Adipocyte (in vitro differentiated cells): Measurements from ENCODE around the gene GALNS.
"Not testable (repeated sequence)": the region's sequence is repeated elsewhere in the genome, so short reads cannot be mapped to it uniquely, and the experiment has no call there.

Experiments used
- DNase-seq: peaks from one replicate; pipeline ENCODE4 v3.0.0-alpha.2; 2015; ENCODE audit warnings: low read depth
- H3K27me3 ChIP-seq: replicated peaks from 2 replicates; pipeline ENCODE4 v1.7.0; 2013; ENCODE audit warnings: mild to moderate bottlenecking, low read length, moderate library complexity; ENCODE audit not compliant: control insufficient read depth, insufficient read depth
- H3K36me3 ChIP-seq: 2 replicates; pipeline ENCODE4 v1.7.0; 2013; ENCODE audit warnings: low read length, mild to moderate bottlenecking, moderate library complexity; ENCODE audit not compliant: control insufficient read depth, insufficient read depth, severe bottlenecking
- H3K4me1 ChIP-seq: 2 replicates; pipeline ENCODE4 v1.7.0; 2013; ENCODE audit warnings: mild to moderate bottlenecking, low read length, moderate library complexity; ENCODE audit not compliant: control insufficient read depth, insufficient read depth
- H3K4me3 ChIP-seq: 2 replicates; pipeline ENCODE4 v1.7.0; 2013; ENCODE audit warnings: mild to moderate bottlenecking, low read length, moderate library complexity
- H3K9ac ChIP-seq: 2 replicates; pipeline ENCODE4 v1.7.0; 2013; ENCODE audit warnings: mild to moderate bottlenecking, low read length, moderate library complexity
- H3K9me3 ChIP-seq: 2 replicates; pipeline ENCODE4 v1.7.0; 2013; ENCODE audit warnings: mild to moderate bottlenecking, low read length, moderate library complexity; ENCODE audit not compliant: control insufficient read depth

GALNS gene

DNA sequence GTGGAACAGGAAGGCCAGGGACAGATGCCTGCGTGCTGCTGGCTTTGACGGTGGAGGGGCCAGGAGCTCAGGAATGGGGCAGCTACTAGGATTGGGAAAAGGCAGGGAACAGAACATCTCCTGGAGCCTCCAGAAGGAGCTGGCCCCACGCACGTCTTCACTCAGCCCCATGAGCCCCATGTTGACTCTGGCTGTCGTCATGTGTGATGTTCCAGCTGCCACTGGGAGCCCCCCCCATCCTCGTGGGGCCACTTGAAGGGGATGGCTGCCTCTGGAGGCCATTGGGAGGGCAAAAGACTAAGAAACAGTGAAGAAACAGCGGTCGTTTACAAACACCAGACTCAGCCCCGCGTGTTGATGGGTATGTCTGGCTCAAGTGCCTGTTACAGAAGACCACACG lies 26.5 kb downstream of the GALNS start:
- Histone ChIP-seq H3K36me3 (no peaks in the 10 kb centered on the region), H3K4me3 (no peak overlapping the region), H3K9ac (no peak overlapping the region), H3K27me3 (no peaks in the 10 kb centered on the region), H3K9me3 (no peaks in the 10 kb centered on the region), H3K4me1 (peaks cover 12% of the 10 kb centered on the region)
- no peak for DNase-seq

DNA sequence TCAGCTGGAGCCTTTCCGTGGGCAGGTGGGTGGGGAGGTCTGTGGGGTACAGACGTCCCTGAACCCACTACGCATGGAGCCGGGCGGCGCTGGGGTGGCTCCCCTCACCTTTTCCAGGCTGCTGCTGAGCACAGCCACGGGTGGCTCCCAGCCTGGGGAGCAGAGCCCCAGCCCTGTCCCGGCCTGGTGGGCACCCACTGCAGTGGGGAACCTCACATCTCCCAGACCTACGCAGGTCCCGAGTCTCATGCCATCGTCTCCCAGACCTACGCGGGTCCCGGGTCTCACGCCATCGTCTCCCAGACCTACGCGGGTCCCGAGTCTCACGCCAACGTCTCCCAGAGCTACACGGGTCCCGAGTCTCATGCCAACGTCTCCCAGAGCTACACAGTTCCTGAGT lies 28.0 kb downstream of the GALNS start:
- Histone ChIP-seq H3K27me3 (no peaks in the 10 kb centered on the region), H3K9ac (no peak overlapping the region), H3K9me3 (no peaks in the 10 kb centered on the region), H3K36me3 (peaks cover 4% of the 10 kb centered on the region), H3K4me3 (no peak overlapping the region), H3K4me1 (peaks cover 7% of the 10 kb centered on the region)
- no peak for DNase-seq

DNA sequence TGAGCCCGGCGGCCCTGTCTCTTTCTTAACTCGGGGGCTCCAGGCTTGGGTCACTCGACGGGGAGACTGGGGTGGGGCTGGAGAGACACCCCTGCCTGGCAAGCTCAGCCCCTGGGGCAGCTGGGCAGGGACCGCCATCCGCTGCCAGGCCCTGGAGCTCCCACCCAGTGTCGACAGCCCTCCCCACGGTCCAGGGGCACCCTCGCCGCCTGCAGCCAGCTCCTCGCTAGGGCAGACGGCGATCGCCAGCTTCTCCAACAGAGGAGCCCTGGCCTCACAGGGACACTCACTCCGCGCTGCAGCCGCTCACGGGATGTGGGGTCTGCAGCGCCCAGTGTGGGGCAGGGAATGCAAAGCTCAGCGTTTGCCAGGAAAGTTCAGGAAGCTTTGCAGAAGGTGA lies 29.0 kb downstream of the GALNS start:
- Histone ChIP-seq H3K4me1 (peaks cover 7% of the 10 kb centered on the region), H3K9ac (no peak overlapping the region), H3K9me3 (no peaks in the 10 kb centered on the region), H3K36me3 (peaks cover 4% of the 10 kb centered on the region), H3K4me3 (no peak overlapping the region), H3K27me3 (no peaks in the 10 kb centered on the region)
- DNase-seq, result no peak

DNA sequence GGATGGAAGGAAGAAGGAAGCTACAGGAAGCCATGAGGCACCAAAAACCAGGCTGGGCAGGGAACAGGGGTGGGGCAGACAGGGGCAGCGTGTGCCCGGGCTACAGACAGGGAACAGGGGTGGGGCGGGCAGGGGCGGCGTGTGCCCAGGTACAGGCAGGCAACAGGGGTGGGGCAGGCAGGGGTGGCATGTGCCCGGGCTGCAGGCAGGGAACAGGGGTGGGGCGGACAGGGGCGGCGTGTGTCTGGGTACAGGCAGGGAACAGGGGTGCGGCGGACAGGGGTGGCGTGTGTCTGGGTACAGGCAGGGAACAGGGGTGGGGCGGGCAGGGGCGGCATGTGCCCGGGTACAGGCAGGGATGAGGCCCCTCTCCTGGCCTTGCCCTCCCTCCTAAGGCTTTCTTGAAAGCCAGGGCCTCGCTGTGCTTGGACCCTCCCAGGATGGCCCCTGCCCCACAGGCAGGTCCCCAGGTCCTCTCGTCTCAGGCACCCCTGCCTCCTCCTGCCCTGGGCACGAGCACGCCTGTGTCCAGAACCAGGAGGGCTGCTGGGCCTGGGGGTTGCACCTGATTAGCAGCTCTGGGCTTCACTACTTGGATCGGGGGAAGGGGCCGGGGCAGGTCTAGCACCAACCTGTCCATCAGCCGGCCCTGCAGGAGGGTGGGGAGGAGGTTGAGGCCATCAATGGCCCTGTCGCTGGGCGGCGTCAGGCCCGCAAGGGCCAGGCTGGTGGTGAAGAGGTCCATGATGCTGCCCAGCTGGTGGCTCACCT lies 30.5 kb downstream of the GALNS start:
- H3K36me3 ChIP-seq, result peaks cover 12% of the 10 kb centered on the region
- H3K4me1 ChIP-seq, result no peaks in the 10 kb centered on the region
- H3K9me3 ChIP-seq, result no peaks in the 10 kb centered on the region
- no peak for DNase-seq
- no peak overlapping the region for H3K4me3 ChIP-seq
- no peak overlapping the region for H3K9ac ChIP-seq
- no peaks in the 10 kb centered on the region for H3K27me3 ChIP-seq

DNA sequence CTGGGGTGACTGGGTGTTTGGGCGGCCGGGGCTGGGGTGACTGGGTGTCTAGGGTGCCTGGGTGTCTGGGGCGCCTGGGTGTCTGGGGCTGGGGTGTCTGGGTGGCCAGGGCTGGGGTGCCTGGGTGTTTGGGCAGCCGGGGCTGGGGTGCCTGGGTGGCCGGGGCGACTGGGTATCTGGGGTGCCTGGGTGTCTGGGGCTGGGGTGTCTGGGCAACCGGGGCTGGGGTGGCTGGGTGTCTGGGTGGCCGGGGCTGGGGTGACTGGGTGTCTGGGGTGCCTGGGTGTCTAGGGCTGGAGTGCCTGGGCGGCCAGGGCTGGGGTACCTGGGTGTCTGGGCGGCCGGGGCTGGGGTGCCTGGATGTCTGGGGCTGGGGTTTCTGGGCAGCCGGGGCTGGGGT lies 31.6 kb downstream of the GALNS start:
- Histone ChIP-seq H3K4me3 (no peak overlapping the region), H3K36me3 (peaks cover 13% of the 10 kb centered on the region), H3K9ac (no peak overlapping the region), H3K27me3 (no peaks in the 10 kb centered on the region), H3K9me3 (no peaks in the 10 kb centered on the region), H3K4me1 (no peaks in the 10 kb centered on the region)
- DNase-seq, result no peak

DNA sequence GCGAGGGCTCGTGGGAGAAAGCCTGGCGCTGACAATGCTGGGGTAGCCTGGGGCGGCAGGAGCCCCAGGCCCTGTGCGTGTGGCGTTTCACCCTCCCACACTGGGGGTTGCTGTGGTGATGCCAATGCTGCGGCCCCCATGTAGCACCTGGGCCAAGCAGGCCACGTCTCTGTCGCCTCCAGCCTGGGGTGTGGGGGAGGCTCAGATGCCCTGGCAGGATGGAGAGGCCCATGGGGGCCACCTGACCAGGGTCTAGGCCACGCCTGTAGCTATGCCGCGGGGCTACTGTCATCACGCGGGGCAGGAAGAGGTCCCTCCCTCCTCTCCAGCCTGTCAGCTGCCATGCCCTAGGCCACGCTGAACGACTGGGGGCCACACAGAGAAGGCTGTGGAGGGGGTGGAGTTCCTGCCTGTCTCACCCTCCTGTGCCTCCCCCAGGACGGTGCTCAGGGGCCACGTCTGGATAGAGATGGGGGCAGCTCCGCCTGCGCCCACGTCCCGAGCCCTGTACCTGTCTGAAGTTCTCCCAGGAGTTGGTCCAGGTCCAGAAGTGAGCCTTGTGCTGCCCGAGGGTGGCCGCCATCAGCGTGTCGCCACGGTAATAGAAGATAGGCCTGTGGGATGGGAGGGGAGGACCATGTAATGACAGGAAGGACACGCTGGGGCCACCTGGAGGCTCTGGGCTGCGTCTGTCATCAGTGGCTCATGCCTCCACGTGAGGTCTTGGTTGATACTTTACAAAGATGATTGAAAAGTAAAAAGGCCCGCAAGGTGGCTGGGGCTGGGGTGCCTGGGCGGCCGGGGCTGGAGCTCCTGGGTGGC lies 32.3 kb downstream of the GALNS start:
- no peak overlapping the region for H3K9ac ChIP-seq
- no peaks in the 10 kb centered on the region for H3K4me1 ChIP-seq
- no peaks in the 10 kb centered on the region for H3K9me3 ChIP-seq
- no peak for DNase-seq
- H3K27me3 ChIP-seq, result no peaks in the 10 kb centered on the region
- peaks cover 13% of the 10 kb centered on the region for H3K36me3 ChIP-seq
- no peak overlapping the region for H3K4me3 ChIP-seq

DNA sequence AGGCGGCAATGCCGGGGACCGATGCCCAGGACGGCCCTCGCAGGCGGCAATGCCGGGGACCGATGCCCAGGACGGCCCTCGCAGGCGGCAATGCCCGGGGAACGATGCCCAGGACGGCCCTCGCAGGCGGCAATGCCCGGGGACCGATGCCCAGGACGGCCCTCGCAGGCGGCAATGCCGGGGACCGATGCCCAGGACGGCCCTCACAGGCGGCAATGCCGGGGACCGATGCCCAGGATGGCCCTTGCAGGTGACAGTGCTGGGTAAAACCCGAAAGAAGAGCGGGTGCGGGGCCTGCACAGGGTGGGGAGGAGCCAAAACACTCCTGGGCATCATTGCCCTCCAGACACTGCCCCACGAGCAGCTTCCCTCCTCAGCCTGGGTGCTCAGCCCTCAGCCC lies 33.1 kb downstream of the GALNS start:
- not testable (repeated sequence) for H3K4me1 ChIP-seq, DNase-seq, H3K9ac ChIP-seq, H3K27me3 ChIP-seq, H3K4me3 ChIP-seq, H3K9me3 ChIP-seq
- peaks cover 13% of the 10 kb centered on the region for H3K36me3 ChIP-seq

DNA sequence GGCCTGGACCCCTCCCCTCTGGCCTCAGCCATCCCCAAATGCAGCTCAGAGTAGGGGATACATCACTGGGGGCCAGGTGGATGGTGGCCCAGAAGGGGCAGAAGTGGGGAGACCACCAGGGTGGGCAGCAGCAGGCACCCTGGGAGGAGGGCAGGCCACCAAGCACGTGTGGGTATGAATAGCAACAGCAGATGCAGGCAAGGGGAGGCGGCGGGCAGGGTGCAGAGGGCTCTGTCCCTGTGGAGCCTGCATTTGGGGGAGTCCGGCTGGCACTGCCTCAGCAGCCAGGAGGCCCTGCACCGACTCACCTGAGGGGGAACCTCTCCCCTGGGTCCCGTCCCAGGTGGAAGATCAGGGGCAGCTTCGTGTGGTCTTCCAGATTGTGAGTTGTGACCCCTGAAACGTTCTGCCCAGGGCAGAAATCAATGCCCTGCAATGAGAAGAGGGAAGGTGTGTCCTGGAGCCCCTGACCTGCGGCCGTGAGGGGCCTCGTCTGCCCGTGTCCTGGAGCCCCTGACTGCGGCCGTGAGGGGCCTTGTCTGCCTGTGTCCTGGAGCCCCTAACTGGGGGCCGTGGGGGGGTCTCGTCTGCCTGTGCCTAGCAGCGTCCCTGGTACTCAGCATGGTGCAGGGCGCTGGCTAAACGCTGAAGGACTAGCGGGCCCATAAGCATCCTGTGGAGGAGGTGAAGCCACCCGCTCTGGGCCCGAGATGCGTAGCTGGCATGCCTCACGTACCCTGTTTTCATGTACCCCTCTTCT lies 34.3 kb downstream of the GALNS start:
- H3K36me3 ChIP-seq, result peaks cover 13% of the 10 kb centered on the region
- H3K4me3 ChIP-seq, result no peak overlapping the region
- H3K9me3 ChIP-seq, result no peaks in the 10 kb centered on the region
- no peaks in the 10 kb centered on the region for H3K27me3 ChIP-seq
- no peaks in the 10 kb centered on the region for H3K4me1 ChIP-seq
- no peak overlapping the region for H3K9ac ChIP-seq
- no peak for DNase-seq

DNA sequence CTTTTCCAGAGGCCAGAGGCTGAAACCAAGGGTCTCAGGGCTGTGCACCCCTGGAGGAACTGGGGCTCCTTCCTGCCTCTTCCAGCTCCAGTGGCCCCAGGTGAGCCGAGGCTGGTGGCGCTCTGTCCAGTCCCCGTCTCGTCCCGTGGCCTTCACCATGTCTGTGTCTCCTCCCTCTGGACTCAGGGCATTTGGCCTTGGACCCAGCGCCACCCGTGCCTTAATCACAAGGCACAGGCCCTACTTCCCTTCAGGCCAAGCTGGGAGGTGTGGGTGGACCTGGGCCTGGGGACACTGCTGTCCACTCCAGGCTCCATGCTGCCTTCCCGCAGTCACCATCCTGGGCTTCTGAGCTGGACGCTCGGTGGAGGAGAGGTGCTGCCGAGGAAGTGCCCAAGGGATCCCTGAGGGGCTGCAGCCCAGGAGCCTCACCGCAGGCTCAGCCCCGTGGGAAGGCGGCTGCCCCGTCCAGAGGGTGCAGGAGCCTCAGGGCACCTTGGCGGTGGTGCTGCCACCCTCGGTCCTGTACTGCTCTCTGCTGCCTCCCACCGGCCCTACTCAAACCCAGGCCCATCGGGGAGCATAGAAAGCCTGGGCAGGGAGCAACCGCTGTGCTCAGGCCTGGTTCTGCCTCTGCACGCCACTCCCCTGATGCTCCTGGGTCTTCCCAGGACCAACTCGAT lies 35.4 kb downstream of the GALNS start:
- no peak overlapping the region for H3K4me3 ChIP-seq
- no peaks in the 10 kb centered on the region for H3K4me1 ChIP-seq
- H3K9me3 ChIP-seq, result no peaks in the 10 kb centered on the region
- no peak for DNase-seq
- no peak overlapping the region for H3K9ac ChIP-seq
- H3K27me3 ChIP-seq, result no peaks in the 10 kb centered on the region
- H3K36me3 ChIP-seq, result peaks cover 13% of the 10 kb centered on the region

DNA sequence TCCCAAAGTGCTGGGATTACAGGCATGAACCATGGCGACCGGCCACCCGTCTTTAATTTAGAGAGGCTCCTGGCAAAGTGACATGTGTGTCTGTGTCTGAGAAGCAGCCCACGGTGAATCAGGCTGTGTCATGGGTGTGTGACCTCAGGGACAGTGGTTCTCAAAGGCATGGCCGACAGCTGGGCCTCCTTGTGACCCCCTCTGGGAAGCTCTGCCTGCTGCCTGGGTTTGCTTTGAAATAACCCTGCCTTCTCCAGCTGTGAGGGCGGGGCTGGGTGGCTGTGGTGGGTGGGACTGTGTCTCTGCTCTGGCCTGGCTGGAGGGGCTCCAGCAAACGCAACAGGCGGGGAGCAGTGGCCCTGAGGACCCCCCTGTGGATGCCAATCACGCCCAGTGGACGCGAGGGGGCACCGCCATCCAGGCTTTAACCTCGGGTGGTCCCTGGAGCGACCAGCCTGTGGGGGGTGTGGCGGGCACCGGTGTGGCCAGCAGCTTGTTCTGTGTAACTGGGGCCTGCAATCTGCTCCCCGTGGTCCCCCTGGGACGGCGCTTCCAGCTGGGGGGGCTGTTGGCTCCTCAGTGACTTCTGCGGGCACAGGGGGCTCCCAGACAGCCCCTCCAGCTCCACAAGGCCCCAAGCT lies 36.2 kb downstream of the GALNS start:
- peaks cover 13% of the 10 kb centered on the region for H3K36me3 ChIP-seq
- no peaks in the 10 kb centered on the region for H3K27me3 ChIP-seq
- no peaks in the 10 kb centered on the region for H3K4me1 ChIP-seq
- H3K9ac ChIP-seq, result no peak overlapping the region
- H3K4me3 ChIP-seq, result no peak overlapping the region
- H3K9me3 ChIP-seq, result no peaks in the 10 kb centered on the region
- no peak for DNase-seq
